ENCODE data around the gene DNAJC11.
"Not testable (repeated sequence)": the region's sequence is repeated elsewhere in the genome, so short reads cannot be mapped to it uniquely, and the experiment has no call there.

The DNAJC11 gene

DNA sequence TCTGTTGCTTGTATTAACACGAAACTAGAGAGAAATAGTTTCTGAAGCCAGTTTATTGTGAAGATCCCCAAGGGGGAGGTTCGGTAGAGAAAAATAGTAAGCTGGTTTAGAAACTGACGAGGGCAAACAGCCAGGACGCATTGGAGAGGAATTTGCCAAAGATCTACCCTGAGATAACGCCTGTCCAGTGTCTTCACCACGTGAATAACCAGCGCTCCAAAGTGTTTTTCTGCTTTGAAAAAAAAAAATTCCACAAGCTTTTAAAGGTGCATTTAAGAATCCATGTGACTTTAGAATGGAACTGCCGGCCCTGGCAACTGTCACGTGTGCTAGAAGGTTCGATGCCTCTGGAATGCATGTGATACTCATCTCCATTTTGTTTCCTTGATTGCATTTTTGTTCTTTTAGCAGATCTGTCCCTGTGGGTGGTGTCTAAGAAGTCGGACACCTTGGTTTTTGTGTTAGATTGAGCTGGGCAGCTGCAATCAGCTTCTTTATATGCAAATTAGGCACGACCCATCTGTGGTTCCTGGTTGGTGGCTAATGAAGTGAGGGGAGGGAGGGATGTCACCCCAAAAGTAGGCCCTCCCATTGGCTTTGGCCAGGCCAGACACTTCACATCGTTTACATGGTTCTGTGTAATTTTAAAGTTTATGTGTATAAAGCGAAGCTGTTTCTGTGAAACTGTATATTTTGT lies 78.2 kb downstream of the DNAJC11 start:
- DNase-seq = no peak

DNA sequence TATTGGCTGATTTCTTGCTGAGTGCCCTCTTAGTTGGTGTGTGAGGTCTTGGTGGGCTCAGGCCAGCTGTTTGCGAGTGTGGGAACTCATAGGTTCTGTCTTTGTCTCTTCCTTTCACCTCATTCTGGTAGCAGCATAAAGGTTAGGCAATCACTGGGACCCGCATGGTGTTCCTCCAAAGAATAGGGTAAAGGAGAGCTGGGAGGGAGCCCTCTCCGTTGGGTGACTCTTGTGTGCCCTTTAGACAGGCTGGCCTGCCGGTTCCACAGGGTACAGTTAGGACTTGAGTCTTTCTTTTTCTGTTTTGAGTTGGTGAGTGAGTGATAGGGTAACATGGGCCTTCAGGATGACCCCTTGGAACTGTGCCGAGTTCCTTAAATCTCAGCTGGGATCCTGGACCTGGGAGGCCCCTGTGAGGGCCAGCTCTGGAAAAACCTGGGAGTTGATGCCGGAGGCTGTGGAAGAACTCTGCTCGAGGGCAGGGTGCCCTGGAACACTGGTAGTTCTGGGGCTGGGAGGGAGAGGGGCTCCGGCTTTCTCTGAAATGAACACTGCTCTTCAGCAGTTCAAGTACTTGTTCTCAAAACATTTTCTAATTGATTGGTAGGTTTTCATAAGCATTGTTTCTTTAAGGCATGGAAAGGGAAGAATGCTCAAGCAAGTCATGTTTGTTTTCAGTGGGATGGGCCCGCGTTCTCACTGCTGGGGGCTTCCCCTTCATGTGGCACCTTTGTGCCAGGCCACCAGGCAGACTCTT lies 79.0 kb downstream of the DNAJC11 start:
- no peak for DNase-seq

DNA sequence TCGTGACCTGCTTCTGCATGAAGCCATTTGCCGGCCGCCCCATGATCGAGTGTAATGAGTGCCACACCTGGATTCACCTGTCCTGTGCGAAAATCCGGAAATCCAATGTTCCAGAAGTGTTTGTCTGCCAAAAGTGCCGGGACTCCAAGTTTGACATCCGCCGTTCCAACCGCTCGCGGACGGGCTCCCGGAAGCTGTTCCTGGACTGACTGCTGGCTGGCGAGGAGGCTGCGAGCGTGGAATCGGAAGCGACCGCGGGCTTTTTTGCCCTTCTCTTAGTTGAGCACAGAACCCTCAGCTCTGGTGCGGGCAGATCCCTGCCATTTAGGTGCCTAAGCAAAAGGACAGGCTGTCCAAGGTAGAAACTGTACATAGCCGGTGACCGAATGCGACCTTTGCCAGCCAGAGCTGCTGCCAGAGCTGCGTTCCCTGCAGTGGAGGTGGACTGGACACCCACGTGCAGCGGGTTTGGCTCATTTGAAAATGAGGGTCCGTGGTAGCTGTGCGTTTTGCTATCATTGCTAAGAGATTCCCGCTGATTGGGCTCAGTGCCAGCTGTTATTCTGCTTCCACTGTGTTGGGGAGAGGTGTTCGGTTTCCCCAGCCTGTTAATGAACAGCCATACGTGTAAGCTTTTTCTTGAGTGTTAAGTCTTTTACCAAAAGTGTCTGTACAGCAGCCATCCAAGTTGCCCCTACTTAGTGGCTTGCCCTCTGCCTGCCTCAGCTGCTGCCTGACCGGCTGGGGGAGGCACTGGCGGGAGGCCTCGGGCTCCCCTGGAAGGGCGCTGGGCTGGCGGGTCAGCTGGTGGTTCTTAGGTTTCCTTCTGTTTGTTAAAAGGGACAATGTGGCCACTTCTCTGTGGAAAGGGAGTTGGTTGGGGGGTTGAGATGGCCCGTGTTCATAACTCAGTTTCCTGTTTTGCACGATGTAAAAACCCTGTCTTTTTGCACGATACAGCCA lies 79.9 kb downstream of the DNAJC11 start:
- DNase-seq = no peak

DNA sequence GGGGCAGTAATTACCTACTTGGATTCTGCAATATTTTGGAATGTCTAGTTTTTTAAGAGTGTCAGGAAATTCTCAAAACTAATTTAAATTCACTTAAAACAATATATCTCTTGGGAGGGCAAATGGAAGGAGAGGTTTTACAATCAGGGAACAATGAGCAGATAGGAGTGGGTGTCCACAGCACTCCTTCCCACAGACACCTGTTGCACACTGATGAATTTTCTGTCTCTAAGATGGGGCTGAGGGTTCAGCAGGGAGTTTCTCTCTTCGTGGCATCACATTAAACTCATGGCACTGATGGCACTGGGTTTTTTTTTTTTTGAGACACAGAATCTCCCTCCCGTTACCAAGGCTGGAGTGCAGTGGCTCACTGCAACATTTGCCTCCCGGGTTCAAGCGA lies 82.6 kb downstream of the DNAJC11 start:
- DNase-seq = no peak

DNA sequence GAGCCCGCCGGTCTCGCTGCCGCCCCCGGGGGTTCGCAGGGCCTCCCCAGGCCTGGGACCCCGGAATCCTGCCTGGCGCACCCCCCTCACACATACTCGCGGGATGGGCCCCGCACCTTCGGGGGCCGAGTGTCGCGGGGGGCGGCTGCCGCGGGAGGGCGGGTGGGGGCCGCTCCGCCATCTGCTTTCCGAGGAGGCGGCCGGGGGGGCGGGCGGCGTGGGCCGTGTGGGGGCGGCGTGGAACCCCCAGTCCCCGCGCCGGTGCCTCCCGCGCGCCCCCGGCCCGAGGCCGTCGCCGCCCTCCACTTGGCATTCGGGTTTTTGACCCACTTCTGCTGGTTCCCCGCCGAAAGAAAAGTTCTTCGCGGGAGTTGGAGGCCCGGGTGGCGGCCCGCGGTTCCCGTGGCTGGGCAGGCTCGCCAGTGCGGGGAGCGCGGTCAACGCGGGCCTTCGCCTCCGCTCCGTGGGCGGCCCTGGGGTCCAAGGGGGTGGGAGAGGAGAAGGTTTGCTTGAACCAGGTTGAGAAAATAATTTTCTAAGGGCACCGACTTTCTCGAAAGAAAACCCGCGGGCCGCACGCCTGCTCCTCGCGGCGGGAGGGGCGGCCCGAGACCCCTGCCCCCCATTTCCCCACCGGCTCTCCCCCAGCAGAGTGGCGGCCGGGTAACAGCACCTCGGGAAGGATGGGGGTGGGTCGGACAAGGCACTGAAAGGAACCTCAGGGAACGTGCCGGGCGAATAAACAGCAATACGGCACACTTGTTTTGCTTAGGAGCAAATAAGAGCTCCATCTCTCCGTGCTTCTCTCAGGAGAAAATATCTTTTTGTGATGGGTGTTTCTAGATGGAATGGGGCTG lies 86.5 kb downstream of the DNAJC11 start:
- DNase-seq = no peak

DNA sequence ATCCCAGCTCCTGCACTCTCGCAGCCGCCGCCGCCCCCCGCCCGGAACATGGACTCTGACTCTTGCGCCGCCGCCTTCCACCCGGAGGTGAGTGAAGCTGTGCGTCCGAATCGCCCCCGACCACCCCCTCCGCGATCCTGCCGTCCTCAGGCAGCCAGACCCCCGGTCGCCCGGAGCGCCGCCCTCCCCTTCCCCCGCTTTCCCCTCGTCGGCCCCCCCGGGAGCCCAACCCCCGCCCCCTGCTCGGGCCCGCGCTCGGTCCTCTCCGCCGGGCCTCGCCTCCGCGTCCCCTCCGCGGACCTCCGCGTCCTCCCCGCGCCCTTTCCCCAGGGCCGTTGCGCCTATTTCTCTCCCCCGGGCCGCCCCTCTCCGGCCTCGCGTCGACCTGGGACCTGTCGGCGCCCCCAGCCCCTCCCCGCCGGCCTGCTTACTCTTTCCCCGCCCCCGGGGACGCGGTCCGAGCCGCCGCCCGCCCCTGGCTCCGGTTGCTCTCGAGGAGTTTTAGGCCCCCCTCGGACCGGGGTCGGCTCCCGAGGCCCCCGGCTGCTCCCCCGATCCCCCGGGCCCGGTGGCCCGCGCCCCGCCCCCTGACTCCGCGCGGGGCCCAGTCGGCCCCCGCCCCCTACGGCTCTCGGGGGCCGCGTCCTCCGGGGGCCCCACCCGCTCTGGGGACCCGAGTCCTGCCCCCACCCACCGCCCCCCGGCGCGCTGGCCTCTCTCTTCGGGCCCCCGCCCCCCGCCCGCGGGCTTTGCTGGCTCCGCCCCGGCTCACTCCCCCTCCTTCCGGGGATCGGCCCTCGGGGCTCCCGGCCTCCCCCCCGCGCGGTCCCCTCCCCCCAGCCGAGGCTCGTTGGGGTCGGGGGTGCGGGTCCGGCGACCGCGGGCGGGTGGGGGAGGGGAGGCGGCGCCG lies 87.3 kb downstream of the DNAJC11 start:
- DNase-seq = no peak

DNA sequence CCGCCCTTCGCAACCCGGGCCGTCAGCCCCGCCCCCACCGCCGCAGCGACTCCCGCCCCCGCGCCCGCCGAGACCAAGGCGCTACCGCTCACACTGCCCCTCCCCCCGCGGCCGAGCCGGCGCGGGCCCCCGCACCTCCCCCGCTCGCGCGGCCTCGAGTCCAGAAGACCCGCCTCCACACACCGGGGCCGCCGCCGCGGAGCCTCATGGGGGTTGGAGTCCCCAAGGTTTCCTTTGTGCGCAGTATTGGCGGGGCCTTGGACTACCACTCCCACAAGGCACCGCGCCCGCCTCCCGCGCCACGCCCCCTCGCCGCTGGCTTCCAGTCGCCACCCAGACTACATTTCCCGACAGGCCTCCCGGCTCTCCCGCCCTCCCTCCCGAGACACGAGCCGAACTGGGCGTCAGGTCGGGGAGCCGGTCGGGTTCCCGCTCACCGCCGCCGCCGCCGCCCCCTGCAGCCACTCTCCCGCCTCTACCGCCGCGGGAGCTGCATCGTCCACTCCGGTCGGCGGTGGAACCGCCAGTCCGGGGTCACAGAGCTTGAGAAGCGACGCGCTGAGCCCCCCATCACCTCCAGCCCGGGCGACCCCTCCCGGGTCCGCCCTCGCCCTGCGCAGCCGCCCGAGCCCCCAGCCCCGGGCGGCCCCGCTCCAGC lies 88.1 kb downstream of the DNAJC11 start, which contains the start of gene PHF13:
Gene PHF13 (plus strand): TSS at position 371 of the 658 bp plus-strand sequence. CDS start 336 bp downstream, outside the sequence.
- DNase-seq = peak; percentile 98

DNA sequence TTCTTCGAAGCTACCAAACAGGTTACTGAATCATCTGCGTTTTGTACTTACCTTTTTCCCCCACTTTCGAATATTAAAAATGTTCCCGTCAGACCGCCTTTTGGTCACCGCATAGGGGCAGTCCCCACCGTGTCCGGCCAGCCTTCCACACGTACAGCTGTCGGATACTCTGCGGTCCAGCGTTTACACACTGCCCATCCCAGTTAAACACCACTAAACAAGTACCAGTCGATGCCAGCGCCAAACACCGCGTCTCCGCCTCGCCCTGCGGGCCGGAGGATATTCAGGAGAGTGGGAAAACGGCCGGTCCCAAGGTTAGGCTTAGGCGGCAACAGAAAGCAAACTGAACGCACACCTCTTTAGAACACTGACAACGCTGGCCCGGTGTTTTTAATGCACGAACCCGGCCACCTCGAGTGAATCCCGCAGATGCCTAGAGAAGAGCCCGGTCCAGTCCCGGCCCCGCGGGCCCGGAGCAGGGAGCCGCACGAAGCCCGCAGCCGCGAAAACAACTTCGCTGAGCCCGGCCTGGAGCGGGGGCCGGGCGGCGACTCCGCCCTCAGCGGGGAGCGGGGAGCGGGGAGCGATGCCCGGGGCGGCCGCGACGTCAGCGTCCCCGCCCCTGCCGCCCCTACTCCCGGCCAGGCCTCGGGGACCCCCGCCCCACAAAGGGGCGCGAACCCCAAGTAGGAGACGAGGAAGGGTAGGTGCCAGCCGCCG lies 88.8 kb downstream of the DNAJC11 start:
- DNase-seq = peak; percentile 61

DNA sequence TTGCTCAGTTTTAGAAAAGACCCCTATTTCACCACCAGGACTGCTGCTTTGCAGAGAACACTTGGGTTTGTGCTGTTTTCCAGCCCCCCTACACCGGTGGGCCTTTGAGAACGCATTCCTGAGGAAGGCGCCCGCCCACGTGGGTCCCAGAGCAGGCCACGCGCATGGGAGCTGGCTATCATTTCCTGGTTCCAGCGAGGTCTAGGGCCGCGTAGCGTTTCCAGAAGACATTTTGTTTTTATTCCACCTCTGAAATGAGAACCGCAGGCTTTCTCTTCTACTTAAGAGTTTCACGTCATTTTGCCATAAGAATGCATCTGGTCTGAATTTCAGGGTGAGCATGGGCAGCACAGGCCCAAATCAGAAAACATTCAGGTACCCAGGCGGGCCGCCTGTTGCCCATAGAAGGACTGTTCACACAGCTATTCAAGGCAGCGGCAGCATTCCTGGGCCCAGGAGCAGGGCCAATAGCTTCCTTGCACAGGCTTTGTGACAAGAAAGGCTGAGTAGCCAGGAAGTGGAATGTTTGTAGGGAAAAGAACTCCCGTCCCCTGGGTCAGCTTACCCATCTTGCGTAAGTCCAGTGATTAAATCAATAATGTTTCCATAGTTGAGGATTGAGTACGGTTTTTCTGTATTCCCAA lies 97.6 kb downstream of the DNAJC11 start:
- no peak for DNase-seq

DNA sequence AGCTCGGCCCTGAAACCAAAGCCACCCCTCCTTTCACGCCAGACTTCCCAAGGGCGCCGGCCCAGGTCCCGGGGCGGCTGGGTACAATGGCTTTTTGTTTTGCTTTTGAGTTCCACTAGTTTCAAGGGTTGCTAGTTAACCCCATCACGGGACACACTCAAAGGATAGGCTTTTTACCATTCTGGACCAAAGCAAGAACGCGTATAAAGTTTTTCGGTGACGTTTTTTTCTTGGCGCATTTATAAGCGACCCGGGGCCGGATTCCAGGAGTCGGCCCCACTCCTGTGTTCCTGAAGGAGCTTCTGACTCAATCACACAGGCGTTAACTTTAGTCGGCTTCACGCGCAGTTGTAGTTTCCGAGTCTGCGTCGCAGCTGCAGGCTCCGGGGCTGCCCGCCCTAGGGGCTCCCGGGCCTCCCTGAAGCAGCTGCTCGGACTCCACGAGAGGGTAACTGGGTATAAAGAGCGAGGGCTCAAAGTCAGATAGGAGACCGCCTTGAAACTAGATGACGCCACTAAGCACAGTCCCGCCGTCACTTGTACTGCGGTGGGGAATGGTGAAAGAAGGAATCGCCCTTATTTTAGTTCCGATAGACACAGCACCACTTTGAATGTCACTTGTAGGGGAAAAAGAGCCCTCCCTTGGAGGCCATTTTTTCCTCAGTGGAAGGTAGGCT lies 98.2 kb downstream of the DNAJC11 start:
- DNase-seq = no peak

DNA sequence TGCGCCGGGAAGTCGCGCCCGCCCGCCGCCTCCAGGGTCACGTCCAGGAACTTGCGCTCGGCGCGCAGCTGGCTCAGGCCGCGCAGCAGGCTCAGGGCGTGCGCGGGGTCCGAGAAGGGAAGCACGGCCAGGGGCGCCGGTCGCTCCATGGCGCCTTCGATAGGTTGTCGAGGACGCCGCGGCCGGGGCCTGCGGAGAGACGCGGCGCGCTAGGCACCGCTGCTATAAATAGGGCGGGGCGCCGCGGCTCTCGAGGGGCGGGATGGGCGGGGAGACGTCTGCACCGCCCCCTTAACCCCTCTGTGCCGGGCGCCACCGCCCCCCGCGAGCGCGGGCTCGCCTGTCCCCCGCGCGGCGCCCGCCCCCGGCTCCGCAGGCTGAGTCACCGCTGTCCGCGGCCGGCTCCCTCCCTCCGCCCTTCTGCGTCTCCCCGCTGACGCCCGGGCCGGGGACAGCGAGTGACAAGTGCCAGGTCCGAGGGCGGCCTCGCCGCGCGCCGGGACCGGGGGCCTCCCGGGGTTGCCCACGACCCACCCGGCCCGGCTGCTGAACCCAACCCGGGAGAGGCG lies 98.9 kb downstream of the DNAJC11 start, which contains the start of gene KLHL21:
Gene KLHL21 (minus strand): TSS at position 201 of the 569 bp plus-strand sequence. CDS start 52 bp downstream, at position 149.
- peak; percentile 70 for DNase-seq

DNA sequence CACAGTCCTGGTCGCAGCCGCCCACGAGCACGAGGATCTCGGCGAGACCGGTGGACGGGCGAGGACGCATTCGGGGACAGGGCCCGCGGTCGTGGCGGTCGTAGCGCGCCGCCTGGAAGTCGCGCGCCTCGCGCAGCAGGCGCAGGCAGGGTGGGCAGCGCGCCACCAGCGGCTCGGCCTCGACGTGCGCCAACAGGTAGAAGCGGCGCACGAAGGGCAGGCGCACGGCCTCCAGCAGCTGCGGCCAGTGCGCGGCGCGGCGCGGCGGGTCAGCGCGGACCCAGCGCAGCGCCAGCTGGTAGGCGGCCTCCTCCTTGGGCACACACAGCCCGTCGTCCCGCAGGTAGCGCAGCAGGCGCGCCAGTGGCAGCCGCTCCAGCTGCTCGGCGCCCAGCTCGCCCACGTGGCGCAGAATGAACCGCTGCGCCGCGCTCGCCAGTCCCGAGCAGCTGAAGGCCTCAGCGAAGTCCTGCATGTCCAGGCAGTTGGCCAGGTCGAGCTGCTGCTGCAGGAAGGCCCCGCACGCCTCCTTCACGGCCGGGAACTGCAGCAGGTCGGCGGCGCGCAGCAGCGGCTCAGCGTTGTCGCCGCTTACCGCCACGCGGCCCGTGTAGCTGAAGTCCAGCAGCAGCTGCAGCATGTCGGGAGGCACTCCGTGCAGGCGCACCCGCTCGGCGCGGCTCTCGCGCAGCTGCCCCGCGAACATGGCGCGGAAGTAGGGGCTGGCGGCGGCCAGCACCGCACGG lies 99.5 kb downstream of the DNAJC11 start:
- DNase-seq = peak; percentile 67

DNA sequence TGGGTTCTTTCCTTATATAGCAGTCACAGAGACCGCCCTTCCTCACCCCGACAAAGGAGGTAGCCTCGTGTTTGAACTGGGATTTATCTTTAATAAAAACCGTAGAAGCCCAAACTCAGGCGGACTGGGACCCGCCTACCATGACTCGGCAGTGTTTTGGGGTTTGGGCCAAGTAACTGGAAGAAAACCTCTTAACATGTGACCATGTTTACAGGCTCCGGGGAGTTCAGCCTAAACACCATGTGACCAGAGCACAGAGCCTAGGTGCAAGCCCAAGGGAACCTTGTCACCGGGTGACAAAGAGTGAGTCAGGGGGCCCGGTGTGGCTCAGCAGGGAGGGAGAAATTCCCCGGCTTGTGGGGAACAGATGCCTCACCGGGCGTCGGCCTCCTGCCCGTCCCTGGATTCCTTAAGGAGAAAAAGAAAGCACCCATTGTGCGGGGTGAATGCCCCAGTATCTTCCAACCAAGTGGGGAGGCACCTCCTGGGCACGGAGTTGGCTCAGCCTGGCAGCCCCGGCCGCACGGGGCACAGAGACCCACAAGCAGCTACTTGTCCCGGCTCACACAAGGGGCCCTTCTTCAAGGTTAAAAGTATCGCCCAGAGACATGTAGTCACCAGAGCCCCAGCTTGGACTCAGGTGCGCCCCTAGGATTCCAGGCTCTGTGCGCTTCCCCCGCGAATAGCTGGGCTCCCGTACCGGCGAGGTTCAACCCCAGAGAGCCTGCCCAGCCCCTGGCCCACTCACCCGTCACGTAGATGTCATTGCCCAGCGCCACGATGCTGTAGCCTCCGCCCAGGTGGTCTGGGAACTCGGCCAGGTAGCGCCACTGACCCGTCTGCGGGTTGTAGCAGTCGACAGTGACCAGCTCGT lies 100.3 kb downstream of the DNAJC11 start:
- peak; percentile 83 for DNase-seq

DNA sequence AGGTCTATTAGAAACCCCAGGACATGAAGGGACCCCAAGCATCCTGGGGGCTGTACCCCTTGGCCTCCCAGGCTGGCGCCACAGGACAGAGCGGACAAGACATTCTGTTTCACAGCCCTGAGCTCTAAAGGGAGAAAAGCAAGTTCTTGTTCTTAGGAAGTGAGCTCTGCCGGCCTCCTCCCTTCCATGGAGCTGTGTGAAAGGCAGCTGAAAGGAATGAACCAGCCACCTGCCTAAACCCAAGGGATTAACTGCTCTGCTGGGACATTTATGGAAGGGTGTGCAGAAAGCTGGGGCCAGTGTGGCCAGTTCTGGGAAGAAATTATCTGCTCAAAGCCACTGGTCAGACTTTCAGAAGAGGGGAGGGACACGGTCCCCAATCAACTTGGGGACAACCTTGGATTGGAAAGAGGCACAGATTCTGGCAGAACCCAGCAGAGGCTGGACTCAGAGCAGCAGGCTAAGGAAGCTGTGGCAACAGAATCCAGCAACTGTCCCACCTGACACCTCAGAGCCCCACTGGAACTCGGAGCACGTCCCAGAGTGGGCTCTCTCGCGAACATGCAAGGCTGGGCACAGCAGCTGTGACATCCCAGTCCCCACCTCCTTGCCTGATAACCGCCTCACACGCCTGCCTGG lies 101.1 kb downstream of the DNAJC11 start:
- no peak for DNase-seq

DNA sequence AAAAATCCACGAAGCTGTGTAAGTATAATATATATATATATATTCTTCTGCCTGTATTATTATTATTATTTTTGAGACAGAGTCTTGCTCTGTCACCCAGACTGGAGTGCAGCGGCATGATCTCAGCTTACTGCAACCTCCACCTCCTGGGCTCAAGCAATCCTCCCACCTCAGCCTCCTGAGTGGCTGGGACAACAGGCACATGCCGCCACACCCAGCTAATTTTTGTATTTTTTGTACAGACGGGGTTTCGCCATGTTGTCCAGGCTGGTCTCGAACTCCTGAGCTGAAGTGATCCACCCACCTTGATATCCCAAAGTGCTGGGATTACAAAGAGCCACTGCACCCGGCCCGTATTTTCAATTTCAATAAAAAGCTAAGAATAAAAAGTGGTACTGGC lies 101.6 kb downstream of the DNAJC11 start:
- DNase-seq = not testable (repeated sequence)
